ENCODE measurements around the gene RXFP1.

- TF ChIP-seq CTCF (conservative IDR thresholded peaks at IDR 0.05 in 1 of 2, IDR thresholded peaks at IDR 0.05 in 1 of 2; ENCODE audit: extremely low read depth in 1 of 2, insufficient read depth in 1 of 2, low read depth in 1 of 2, low read length in 2 of 2), result no peak
- TF ChIP-seq EZH2 (IDR thresholded peaks at IDR 0.05; ENCODE audit: borderline replicate concordance, low read length), result no peak
Measured at GRCh38 chr4:158532556-158533231, 11.0 kb downstream of the RXFP1 start.

Measured in mammary epithelial cell (primary cell).